Fibroblast of the aortic adventitia (primary cell): ENCODE measurements around the gene WNT11. TPM values are rescaled to one million over a fixed set of nuclear protein-coding genes. Genes with fewer than 3 reads are reported as not detected.

Experiments used
- DNase-seq: peaks from one replicate; pipeline ENCODE4 v3.0.0-alpha.2; 2010; ENCODE audit warnings: low read depth
- H3K4me3 ChIP-seq: 2 replicates; pipeline ENCODE4 v1.5.1; 2011; ENCODE audit warnings: low read depth, mild to moderate bottlenecking, control low read depth, low read length, moderate library complexity
- CTCF ChIP-seq: IDR thresholded peaks from 2 replicates; pipeline ENCODE4 v1.5.1; 2011; ENCODE audit warnings: mild to moderate bottlenecking, low read length, control low read depth, inconsistent platforms; ENCODE audit not compliant: insufficient read depth
- total RNA-seq: library from RNA; depleted of rRNA; stranded (reverse); fragments of >200 nt; gene quantifications from 2 replicates; pipeline ENCODE4 v1.2.3, GENCODE V29; 2012; ENCODE audit warnings: low replicate concordance

The WNT11 gene
- 1.2 TPM in 1 of 2 replicates, not detected in the other for total RNA-seq

- TF ChIP-seq CTCF: no peak
- peak; percentile 22 for DNase-seq
- peak within 1 kb of the TSS; percentile 58 for H3K4me3 ChIP-seq
Measured at GRCh38 chr11:76206327-76207081, at the start of gene WNT11. TSS of gene WNT11 (minus strand) at chr11:76206502. CDS start at chr11:76206407, 95 bp downstream.

DNA sequence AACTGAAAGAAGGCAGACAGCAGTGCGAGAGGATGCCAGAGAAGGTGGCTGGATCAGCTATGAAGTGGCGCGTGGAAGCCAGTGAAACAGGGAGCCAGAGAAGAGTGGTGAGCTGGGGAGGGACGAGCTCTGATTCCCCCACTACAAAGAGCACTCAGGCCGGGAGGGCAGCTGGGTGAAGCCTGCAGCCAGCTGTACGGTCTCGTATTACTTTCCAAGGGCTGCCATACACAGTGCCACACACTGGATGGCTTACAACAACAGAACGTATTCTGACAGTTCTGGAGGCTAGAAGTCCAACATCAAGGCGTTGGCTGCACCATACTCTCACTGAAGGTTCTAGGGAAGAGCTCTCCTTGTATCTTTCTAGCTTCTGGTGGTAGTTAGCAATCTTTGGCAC is 47.1 kb upstream of the WNT11 start:
- no peak for TF ChIP-seq CTCF
- no peak overlapping the region for H3K4me3 ChIP-seq
- no peak for DNase-seq

DNA sequence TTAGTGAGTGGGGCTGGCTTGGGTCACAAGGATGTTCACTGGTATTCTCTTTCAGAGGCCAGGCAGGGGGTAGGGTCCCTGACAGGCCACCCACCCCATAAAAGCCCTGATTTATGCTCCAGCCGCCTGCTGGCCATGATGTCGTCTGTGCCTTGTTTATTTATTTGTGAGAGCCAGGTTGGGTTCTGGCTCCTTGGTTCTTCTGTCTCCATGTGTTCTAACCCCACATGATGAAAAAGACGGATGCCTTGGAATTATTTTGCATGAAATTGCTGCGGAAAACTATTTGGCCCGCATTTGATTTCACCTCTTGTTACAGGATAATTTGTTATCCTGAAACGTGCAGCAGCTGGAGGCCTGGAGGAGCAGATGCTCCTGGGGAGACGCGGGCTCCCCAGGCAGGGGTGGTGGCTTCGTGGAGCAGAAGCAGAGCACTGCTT is 46.3 kb upstream of the WNT11 start:
- no peak overlapping the region for H3K4me3 ChIP-seq
- no peak for DNase-seq
- no peak for TF ChIP-seq CTCF

DNA sequence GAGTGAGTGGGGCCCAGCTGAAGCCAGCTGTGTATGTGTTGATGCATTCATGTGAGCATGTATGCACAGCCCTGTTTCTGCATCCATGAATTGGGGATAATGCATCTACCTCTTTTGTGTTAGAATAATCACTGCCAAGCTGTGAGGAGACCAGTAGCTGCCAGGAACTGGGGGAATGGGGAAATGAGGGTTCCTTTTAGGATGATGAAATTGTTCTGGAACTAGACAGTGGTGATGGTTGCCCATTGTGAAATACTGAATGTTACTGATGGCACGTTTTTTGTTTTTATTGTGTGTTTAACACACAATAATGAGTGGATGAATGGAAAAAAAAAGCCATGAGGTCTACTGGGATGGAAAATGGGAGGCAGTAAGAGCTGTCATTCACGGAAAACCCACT is 45.3 kb upstream of the WNT11 start:
- DNase-seq: peak; percentile 61
- no peak for TF ChIP-seq CTCF
- no peak overlapping the region for H3K4me3 ChIP-seq

DNA sequence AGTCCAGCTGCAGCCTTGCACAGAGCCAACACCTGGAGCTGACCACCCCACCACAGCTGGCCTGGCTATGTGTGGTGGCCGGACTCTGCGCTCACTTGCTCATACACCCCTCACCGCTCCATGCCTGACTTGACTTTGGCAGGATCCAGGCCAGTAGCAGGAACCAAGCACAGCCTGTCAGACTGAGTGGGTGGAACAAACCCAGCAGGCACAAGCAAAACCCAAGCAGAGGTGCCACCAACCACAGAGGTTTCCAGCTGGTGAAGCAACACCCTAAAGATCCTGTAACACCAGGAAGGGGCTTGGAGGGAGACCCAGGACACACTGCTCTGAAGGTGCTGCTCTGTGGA is 44.9 kb upstream of the WNT11 start:
- no peak for DNase-seq
- H3K4me3 ChIP-seq: no peak overlapping the region
- TF ChIP-seq CTCF: no peak

GRCh38 chr11:76250520-76251225 is 44.4 kb upstream of the WNT11 start:
- no peak for TF ChIP-seq CTCF
- H3K4me3 ChIP-seq: no peak overlapping the region
- DNase-seq: no peak
